ENCODE measurements around the gene KIF14. TPM values are rescaled to one million over a fixed set of nuclear protein-coding genes. Genes with fewer than 3 reads are reported as not detected.

The KIF14 gene
- total RNA-seq, 1 experiment from 2014 or later, result 17.8 TPM

- ChIA-PET POLR2A (no interaction called here), CTCF (no interaction called here)
- BruUV-seq (replicated peaks), result no TSS peak
- no peaks in the 10 kb centered on the region for H3K36me3 ChIP-seq (ENCODE audit: control insufficient read depth, insufficient read depth, low read length)
- H3K4me1 ChIP-seq (ENCODE audit: control insufficient read depth, insufficient read depth, low read length), result peaks cover 15% of the 10 kb centered on the region; the same call in 1 of the 2 replicates
- TF ChIP-seq, protein P1, sequence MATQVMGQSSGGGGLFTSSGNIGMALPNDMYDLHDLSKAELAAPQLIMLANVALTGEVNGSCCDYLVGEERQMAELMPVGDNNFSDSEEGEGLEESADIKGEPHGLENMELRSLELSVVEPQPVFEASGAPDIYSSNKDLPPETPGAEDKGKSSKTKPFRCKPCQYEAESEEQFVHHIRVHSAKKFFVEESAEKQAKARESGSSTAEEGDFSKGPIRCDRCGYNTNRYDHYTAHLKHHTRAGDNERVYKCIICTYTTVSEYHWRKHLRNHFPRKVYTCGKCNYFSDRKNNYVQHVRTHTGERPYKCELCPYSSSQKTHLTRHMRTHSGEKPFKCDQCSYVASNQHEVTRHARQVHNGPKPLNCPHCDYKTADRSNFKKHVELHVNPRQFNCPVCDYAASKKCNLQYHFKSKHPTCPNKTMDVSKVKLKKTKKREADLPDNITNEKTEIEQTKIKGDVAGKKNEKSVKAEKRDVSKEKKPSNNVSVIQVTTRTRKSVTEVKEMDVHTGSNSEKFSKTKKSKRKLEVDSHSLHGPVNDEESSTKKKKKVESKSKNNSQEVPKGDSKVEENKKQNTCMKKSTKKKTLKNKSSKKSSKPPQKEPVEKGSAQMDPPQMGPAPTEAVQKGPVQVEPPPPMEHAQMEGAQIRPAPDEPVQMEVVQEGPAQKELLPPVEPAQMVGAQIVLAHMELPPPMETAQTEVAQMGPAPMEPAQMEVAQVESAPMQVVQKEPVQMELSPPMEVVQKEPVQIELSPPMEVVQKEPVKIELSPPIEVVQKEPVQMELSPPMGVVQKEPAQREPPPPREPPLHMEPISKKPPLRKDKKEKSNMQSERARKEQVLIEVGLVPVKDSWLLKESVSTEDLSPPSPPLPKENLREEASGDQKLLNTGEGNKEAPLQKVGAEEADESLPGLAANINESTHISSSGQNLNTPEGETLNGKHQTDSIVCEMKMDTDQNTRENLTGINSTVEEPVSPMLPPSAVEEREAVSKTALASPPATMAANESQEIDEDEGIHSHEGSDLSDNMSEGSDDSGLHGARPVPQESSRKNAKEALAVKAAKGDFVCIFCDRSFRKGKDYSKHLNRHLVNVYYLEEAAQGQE (IDR thresholded peaks at IDR 0.05; ENCODE audit: insufficient read depth in 1 of 2, low read depth in 2 of 2, low read length in 1 of 2), result no peak
- TF ChIP-seq CTCF (IDR thresholded peaks at IDR 0.05) (no peak), TCF7L2 (IDR thresholded peaks at IDR 0.05; ENCODE audit: low read depth, low read length) (no peak), POLR2AphosphoS5 (IDR thresholded peaks at IDR 0.05; ENCODE audit: low read depth, low read length) (no peak), SIN3A (IDR thresholded peaks at IDR 0.05; ENCODE audit: borderline replicate concordance, insufficient read depth, low read depth, low read length) (no peak)
- intact Hi-C loops (cut with micrococcal nuclease; ENCODE audit: unreplicated experiment) (no loop called here), in situ Hi-C loops (cut with HindIII; ENCODE audit: low pct_unique_long_range_greater_than_20kb, low sequenced_read_pairs) (no loop called here)
- no peaks in the 10 kb centered on the region for H3K9me3 ChIP-seq (ENCODE audit: control insufficient read depth, insufficient read depth, low read depth, low read length)
- no peak for ATAC-seq
- no peak for DNase-seq (ENCODE audit: low read depth, low spot score)
- no peaks in the 10 kb centered on the region for H3K27me3 ChIP-seq (ENCODE audit: control insufficient read depth, insufficient read depth, low read length)
- H3K4me3 ChIP-seq (ENCODE audit: low read depth in 2 of 2, low read length in 2 of 2), result no peak overlapping the region
- no peak overlapping the region for H3K27ac ChIP-seq (ENCODE audit: low read length)
Observed at GRCh38 chr1:200666309-200666708, 45.8 kb upstream of the KIF14 start.

GRCh38 chr1:200665861-200666260 lies 45.3 kb upstream of the KIF14 start:
- intact Hi-C loops (cut with micrococcal nuclease; ENCODE audit: unreplicated experiment), result no loop called here

More at GRCh38 chr1:200665861-200666260, 45.3 kb upstream of the KIF14 start:
- DNase-seq (ENCODE audit: low read depth, low spot score) (no peak), ATAC-seq (no peak)
- Histone ChIP-seq H3K27me3 (ENCODE audit: control insufficient read depth, insufficient read depth, low read length) (no peaks in the 10 kb centered on the region), H3K4me3 (ENCODE audit: low read depth in 2 of 2, low read length in 2 of 2) (no peak overlapping the region), H3K4me1 (ENCODE audit: control insufficient read depth, insufficient read depth, low read length) (peaks cover 13% of the 10 kb centered on the region; the same call in 1 of the 2 replicates), H3K27ac (ENCODE audit: low read length) (no peak overlapping the region), H3K9me3 (ENCODE audit: control insufficient read depth, insufficient read depth, low read depth, low read length) (no peaks in the 10 kb centered on the region), H3K36me3 (ENCODE audit: control insufficient read depth, insufficient read depth, low read length) (no peaks in the 10 kb centered on the region)
- TF ChIP-seq, protein P1 (IDR thresholded peaks at IDR 0.05; ENCODE audit: insufficient read depth in 1 of 2, low read depth in 2 of 2, low read length in 1 of 2), result no peak
- TF ChIP-seq POLR2AphosphoS5 (IDR thresholded peaks at IDR 0.05; ENCODE audit: low read depth, low read length), result no peak
- TF ChIP-seq SIN3A (IDR thresholded peaks at IDR 0.05; ENCODE audit: borderline replicate concordance, insufficient read depth, low read depth, low read length), result no peak
- TF ChIP-seq CTCF (IDR thresholded peaks at IDR 0.05), result no peak
- TF ChIP-seq TCF7L2 (IDR thresholded peaks at IDR 0.05; ENCODE audit: low read depth, low read length), result no peak
- ChIA-PET POLR2A (no interaction called here), CTCF (no interaction called here)
- in situ Hi-C loops (cut with HindIII; ENCODE audit: low pct_unique_long_range_greater_than_20kb, low sequenced_read_pairs), result no loop called here
- BruUV-seq (replicated peaks), result no TSS peak

All from Panc1 (cell line).